Liver (tissue), 3 donors: ENCODE results near the gene ORC3.
"Not testable (repeated sequence)": the region's sequence is repeated elsewhere in the genome, so short reads cannot be mapped to it uniquely, and the experiment has no call there.

Source experiments
- EGR1 ChIP-seq, 2 donors: IDR thresholded peaks; 2 replicates each; pipeline ENCODE4 v1.6.1; 2016 to 2018; ENCODE audit warnings: antibody characterized with exemption in 2 of 2, low read depth in 2 of 2
- FOXA2 ChIP-seq: IDR thresholded peaks from 2 replicates; pipeline ENCODE4 v1.6.1; 2016; ENCODE audit warnings: antibody characterized with exemption
- GABPA ChIP-seq, 2 donors: IDR thresholded peaks in 1 of 2; conservative IDR thresholded peaks in 1 of 2; 2 replicates each; pipeline ENCODE4 v1.6.1; 2016; ENCODE audit warnings: antibody characterized with exemption in 2 of 2, mild to moderate bottlenecking in 1 of 2, moderate library complexity in 1 of 2
- HNF4A ChIP-seq, 2 donors: conservative IDR thresholded peaks; 2 replicates each; pipeline ENCODE4 v1.6.1; 2016; ENCODE audit warnings: antibody characterized with exemption in 2 of 2, mild to moderate bottlenecking in 2 of 2
- HNF4G ChIP-seq: IDR thresholded peaks from 2 replicates; pipeline ENCODE4 v1.6.1; 2016; ENCODE audit warnings: antibody characterized with exemption
- JUND ChIP-seq, 2 donors: IDR thresholded peaks; 2 replicates each; pipeline ENCODE4 v1.6.1; 2016; ENCODE audit warnings: antibody characterized with exemption in 2 of 2
- RAD21 ChIP-seq, 2 donors: IDR thresholded peaks; 2 replicates each; pipeline ENCODE4 v1.6.1; 2016; ENCODE audit warnings: antibody characterized with exemption in 2 of 2, mild to moderate bottlenecking in 2 of 2
- RXRA ChIP-seq, 2 donors: IDR thresholded peaks; 2 replicates each; pipeline ENCODE4 v1.6.1; 2017 to 2018; ENCODE audit warnings: antibody characterized with exemption in 2 of 2, mild to moderate bottlenecking in 1 of 2
- TAF1 ChIP-seq: conservative IDR thresholded peaks from 2 replicates; pipeline ENCODE4 v1.6.1; 2016; ENCODE audit warnings: antibody characterized with exemption, mild to moderate bottlenecking
- YY1 ChIP-seq: IDR thresholded peaks from 2 replicates; pipeline ENCODE4 v1.6.1; 2016; ENCODE audit warnings: antibody characterized with exemption, mild to moderate bottlenecking
- TF ChIP-seq, protein P1 (sequence below): fragments of 150-350 bp; IDR thresholded peaks from 2 replicates; pipeline ENCODE4 v1.5.1; 2017; ENCODE audit warnings: improper control_type of control experiment, low read depth, low read length; ENCODE audit not compliant: missing input control
- TF ChIP-seq, protein P2 (sequence below): IDR thresholded peaks from 2 replicates; pipeline ENCODE4 v1.6.1; 2016; ENCODE audit warnings: antibody characterized with exemption
- TF ChIP-seq, protein P3 (sequence below): IDR thresholded peaks from 2 replicates; pipeline ENCODE4 v1.6.1; 2016; ENCODE audit warnings: antibody characterized with exemption, mild to moderate bottlenecking
- TF ChIP-seq, protein P4 (sequence below): IDR thresholded peaks from 2 replicates; pipeline ENCODE4 v1.6.1; 2016; ENCODE audit warnings: antibody characterized with exemption
- donor health status: healthy.
- donor health status: healthy.

DNA sequence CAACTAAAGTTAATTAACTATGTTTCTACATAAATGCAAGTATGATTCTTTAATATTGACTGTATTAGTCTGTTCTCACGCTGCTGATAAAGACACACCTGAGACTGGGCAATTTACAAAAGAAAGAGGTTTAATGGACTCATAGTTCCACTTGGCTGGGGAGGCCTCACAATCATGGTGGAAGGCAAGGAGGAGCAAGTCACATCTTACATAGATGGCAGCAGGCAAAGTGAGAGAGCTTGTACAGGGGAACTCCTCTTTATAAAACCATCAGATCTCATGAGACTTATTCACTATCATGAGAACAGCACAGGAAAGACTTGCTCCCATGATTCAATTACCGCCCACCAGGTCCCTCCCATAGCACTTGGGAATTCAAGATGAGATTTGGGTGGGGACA, 23.1 kb downstream of the ORC3 start:
- not testable (repeated sequence) for TF ChIP-seq EGR1 (IDR thresholded peaks at IDR 0.05; ENCODE audit: low read depth in 2 of 2); YY1; JUND (IDR thresholded peaks at IDR 0.05); RXRA (IDR thresholded peaks at IDR 0.05); TAF1; HNF4G; RAD21 (IDR thresholded peaks at IDR 0.05); GABPA (IDR thresholded peaks at IDR 0.05 in 1 of 2, conservative IDR thresholded peaks at IDR 0.05 in 1 of 2); FOXA2; HNF4A (conservative IDR thresholded peaks at IDR 0.05)
- TF ChIP-seq, protein P1, sequence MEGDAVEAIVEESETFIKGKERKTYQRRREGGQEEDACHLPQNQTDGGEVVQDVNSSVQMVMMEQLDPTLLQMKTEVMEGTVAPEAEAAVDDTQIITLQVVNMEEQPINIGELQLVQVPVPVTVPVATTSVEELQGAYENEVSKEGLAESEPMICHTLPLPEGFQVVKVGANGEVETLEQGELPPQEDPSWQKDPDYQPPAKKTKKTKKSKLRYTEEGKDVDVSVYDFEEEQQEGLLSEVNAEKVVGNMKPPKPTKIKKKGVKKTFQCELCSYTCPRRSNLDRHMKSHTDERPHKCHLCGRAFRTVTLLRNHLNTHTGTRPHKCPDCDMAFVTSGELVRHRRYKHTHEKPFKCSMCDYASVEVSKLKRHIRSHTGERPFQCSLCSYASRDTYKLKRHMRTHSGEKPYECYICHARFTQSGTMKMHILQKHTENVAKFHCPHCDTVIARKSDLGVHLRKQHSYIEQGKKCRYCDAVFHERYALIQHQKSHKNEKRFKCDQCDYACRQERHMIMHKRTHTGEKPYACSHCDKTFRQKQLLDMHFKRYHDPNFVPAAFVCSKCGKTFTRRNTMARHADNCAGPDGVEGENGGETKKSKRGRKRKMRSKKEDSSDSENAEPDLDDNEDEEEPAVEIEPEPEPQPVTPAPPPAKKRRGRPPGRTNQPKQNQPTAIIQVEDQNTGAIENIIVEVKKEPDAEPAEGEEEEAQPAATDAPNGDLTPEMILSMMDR, result not testable (repeated sequence)
- TF ChIP-seq, protein P2, sequence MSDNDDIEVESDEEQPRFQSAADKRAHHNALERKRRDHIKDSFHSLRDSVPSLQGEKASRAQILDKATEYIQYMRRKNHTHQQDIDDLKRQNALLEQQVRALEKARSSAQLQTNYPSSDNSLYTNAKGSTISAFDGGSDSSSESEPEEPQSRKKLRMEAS, result not testable (repeated sequence)
- TF ChIP-seq, protein P3, sequence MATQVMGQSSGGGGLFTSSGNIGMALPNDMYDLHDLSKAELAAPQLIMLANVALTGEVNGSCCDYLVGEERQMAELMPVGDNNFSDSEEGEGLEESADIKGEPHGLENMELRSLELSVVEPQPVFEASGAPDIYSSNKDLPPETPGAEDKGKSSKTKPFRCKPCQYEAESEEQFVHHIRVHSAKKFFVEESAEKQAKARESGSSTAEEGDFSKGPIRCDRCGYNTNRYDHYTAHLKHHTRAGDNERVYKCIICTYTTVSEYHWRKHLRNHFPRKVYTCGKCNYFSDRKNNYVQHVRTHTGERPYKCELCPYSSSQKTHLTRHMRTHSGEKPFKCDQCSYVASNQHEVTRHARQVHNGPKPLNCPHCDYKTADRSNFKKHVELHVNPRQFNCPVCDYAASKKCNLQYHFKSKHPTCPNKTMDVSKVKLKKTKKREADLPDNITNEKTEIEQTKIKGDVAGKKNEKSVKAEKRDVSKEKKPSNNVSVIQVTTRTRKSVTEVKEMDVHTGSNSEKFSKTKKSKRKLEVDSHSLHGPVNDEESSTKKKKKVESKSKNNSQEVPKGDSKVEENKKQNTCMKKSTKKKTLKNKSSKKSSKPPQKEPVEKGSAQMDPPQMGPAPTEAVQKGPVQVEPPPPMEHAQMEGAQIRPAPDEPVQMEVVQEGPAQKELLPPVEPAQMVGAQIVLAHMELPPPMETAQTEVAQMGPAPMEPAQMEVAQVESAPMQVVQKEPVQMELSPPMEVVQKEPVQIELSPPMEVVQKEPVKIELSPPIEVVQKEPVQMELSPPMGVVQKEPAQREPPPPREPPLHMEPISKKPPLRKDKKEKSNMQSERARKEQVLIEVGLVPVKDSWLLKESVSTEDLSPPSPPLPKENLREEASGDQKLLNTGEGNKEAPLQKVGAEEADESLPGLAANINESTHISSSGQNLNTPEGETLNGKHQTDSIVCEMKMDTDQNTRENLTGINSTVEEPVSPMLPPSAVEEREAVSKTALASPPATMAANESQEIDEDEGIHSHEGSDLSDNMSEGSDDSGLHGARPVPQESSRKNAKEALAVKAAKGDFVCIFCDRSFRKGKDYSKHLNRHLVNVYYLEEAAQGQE, result not testable (repeated sequence)
- TF ChIP-seq, protein P4, sequence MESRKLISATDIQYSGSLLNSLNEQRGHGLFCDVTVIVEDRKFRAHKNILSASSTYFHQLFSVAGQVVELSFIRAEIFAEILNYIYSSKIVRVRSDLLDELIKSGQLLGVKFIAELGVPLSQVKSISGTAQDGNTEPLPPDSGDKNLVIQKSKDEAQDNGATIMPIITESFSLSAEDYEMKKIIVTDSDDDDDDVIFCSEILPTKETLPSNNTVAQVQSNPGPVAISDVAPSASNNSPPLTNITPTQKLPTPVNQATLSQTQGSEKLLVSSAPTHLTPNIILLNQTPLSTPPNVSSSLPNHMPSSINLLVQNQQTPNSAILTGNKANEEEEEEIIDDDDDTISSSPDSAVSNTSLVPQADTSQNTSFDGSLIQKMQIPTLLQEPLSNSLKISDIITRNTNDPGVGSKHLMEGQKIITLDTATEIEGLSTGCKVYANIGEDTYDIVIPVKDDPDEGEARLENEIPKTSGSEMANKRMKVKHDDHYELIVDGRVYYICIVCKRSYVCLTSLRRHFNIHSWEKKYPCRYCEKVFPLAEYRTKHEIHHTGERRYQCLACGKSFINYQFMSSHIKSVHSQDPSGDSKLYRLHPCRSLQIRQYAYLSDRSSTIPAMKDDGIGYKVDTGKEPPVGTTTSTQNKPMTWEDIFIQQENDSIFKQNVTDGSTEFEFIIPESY, result not testable (repeated sequence)
